H1 (cell line): ENCODE measurements around the gene CACNA1G.

Source experiments
- BRCA1 ChIP-seq: IDR thresholded peaks from 2 replicates; pipeline ENCODE4 v1.6.1; 2012; ENCODE audit warnings: low read depth, low read length, improper control_type of control experiment
- CHD2 ChIP-seq: IDR thresholded peaks from 2 replicates; pipeline ENCODE4 v1.6.1; 2012; ENCODE audit warnings: low read length, improper control_type of control experiment
- EP300 ChIP-seq, 2 experiments: IDR thresholded peaks; 1 replicate in 1 of 2; 2 replicates in 1 of 2; pipeline ENCODE4 v1.6.1; 2011 to 2012; ENCODE audit warnings: low read depth in 2 of 2, low read length in 2 of 2, mild to moderate bottlenecking in 2 of 2, borderline replicate concordance in 1 of 2, inconsistent platforms in 1 of 2, moderate library complexity in 1 of 2
- EZH2 ChIP-seq: fragments of 200-600 bp; sonication (generic); IDR thresholded peaks from 2 replicates; pipeline ENCODE4 v1.7.1; 2012; ENCODE audit warnings: low read depth, mild to moderate bottlenecking, moderate library complexity, low read length, inconsistent platforms; ENCODE audit not compliant: severe bottlenecking
- JUN ChIP-seq: IDR thresholded peaks from 2 replicates; pipeline ENCODE4 v1.6.1; 2011; ENCODE audit warnings: low read depth, mild to moderate bottlenecking, improper control_type of control experiment, low read length
- POLR2A ChIP-seq, 2 experiments: IDR thresholded peaks; 1 replicate in 1 of 2; 2 replicates in 1 of 2; pipeline ENCODE4 v1.6.1; 2011; ENCODE audit warnings: low read depth in 2 of 2, low read length in 2 of 2, mild to moderate bottlenecking in 2 of 2; ENCODE audit errors: control extremely low read depth in 1 of 2
- RAD21 ChIP-seq, 2 experiments: IDR thresholded peaks in 1 of 2; conservative IDR thresholded peaks in 1 of 2; 2 replicates each; pipeline ENCODE4 v1.6.1; 2011; ENCODE audit warnings: low read depth in 2 of 2, low read length in 2 of 2, improper control_type of control experiment in 1 of 2, inconsistent platforms in 1 of 2, mild to moderate bottlenecking in 1 of 2, moderate library complexity in 1 of 2
- RBBP5 ChIP-seq: IDR thresholded peaks from 2 replicates; pipeline ENCODE4 v1.7.1; 2012; ENCODE audit warnings: low read depth, mild to moderate bottlenecking, inconsistent platforms, low read length, moderate library complexity, borderline replicate concordance
- SIN3A ChIP-seq, 2 experiments: IDR thresholded peaks in 1 of 2; conservative IDR thresholded peaks in 1 of 2; 2 replicates each; pipeline ENCODE4 v1.6.1; 2011 to 2012; ENCODE audit warnings: low read length in 2 of 2, improper control_type of control experiment in 1 of 2, low read depth in 1 of 2, mild to moderate bottlenecking in 1 of 2
- TAF1 ChIP-seq: IDR thresholded peaks from 2 replicates; pipeline ENCODE4 v1.6.1; 2011; ENCODE audit warnings: mild to moderate bottlenecking, low read depth, low read length
- TF ChIP-seq, protein P1 (sequence below), 3 experiments: IDR thresholded peaks; 1 replicate in 2 of 3; 2 replicates in 1 of 3; pipeline versions ENCODE4 v1.5.1 to v1.6.1; 2011; ENCODE audit warnings: low read length in 3 of 3, mild to moderate bottlenecking in 3 of 3, inconsistent platforms in 2 of 3, low read depth in 1 of 3, moderate library complexity in 1 of 3; ENCODE audit not compliant: insufficient read depth in 1 of 3; ENCODE audit errors: control extremely low read depth in 1 of 3
- TF ChIP-seq, protein P2 (sequence below): IDR thresholded peaks from 2 replicates; pipeline ENCODE4 v1.6.1; 2011; ENCODE audit warnings: low read length, improper control_type of control experiment

DNA sequence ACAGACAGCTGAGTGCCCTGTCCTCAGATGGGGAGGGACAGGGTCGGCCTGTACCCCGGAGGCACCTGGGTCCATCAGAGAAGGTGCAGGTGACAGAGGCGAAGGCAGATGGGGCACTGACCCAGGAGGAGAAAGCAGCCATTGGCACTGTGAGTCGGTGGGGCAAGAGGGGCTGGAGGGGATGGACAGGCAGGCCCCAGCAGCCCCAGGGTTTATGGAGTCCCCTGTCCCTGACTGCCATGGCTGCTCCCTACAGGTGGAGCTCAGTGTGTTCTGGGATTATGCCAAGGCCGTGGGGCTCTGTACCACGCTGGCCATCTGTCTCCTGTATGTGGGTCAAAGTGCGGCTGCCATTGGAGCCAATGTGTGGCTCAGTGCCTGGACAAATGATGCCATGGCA, 115.1 kb downstream of the CACNA1G start:
- TF ChIP-seq EP300 (IDR thresholded peaks at IDR 0.05; ENCODE audit: borderline replicate concordance in 1 of 2, low read depth in 2 of 2, low read length in 2 of 2) (no peak), SIN3A (conservative IDR thresholded peaks at IDR 0.05 in 1 of 2, IDR thresholded peaks at IDR 0.05 in 1 of 2; ENCODE audit: low read depth in 1 of 2, low read length in 2 of 2) (no peak), EZH2 (no peak), RBBP5 (no peak), BRCA1 (no peak), RAD21 (IDR thresholded peaks at IDR 0.05 in 1 of 2, conservative IDR thresholded peaks at IDR 0.05 in 1 of 2; ENCODE audit: low read depth in 2 of 2, low read length in 2 of 2) (no peak), TAF1 (no peak), POLR2A (IDR thresholded peaks at IDR 0.05; ENCODE audit: control extremely low read depth in 1 of 2, low read depth in 2 of 2, low read length in 2 of 2) (no peak), CHD2 (no peak), JUN (no peak)
- TF ChIP-seq, protein P1, sequence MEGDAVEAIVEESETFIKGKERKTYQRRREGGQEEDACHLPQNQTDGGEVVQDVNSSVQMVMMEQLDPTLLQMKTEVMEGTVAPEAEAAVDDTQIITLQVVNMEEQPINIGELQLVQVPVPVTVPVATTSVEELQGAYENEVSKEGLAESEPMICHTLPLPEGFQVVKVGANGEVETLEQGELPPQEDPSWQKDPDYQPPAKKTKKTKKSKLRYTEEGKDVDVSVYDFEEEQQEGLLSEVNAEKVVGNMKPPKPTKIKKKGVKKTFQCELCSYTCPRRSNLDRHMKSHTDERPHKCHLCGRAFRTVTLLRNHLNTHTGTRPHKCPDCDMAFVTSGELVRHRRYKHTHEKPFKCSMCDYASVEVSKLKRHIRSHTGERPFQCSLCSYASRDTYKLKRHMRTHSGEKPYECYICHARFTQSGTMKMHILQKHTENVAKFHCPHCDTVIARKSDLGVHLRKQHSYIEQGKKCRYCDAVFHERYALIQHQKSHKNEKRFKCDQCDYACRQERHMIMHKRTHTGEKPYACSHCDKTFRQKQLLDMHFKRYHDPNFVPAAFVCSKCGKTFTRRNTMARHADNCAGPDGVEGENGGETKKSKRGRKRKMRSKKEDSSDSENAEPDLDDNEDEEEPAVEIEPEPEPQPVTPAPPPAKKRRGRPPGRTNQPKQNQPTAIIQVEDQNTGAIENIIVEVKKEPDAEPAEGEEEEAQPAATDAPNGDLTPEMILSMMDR (IDR thresholded peaks at IDR 0.05; ENCODE audit: control extremely low read depth in 1 of 3, insufficient read depth in 1 of 3, low read depth in 1 of 3, low read length in 3 of 3) = no peak
- TF ChIP-seq, protein P2, sequence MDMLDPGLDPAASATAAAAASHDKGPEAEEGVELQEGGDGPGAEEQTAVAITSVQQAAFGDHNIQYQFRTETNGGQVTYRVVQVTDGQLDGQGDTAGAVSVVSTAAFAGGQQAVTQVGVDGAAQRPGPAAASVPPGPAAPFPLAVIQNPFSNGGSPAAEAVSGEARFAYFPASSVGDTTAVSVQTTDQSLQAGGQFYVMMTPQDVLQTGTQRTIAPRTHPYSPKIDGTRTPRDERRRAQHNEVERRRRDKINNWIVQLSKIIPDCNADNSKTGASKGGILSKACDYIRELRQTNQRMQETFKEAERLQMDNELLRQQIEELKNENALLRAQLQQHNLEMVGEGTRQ = no peak
